ENCODE measurements around the gene RASAL1.

GRCh38 chr12:113169697-113170096 lies 34.1 kb upstream of the RASAL1 start:
- no peak for TF ChIP-seq CTCF (conservative IDR thresholded peaks at IDR 0.05 in 1 of 2, IDR thresholded peaks at IDR 0.05 in 1 of 2; ENCODE audit: low read depth in 1 of 2, low read length in 2 of 2)
- no peak for TF ChIP-seq EZH2 (IDR thresholded peaks at IDR 0.05; ENCODE audit: low read length, missing control alignments)

Data from fibroblast of lung (primary cell).